HL-60 (cell line): ENCODE data around the gene SLC66A3.
A peak's percentile ranks its signal among the peaks of the same experiment; 100 is the strongest.

Experiments
- DNase-seq, 2 experiments: peaks; one replicate each; pipeline ENCODE4 v3.0.0-alpha.2; 2010 to 2020; ENCODE audit warnings: low read depth in 1 of 2, low spot score in 1 of 2
- H3K27ac ChIP-seq: fragments of 250-450 bp; sonication (Bioruptor Pico); replicated peaks from 2 replicates; pipeline ENCODE4 v1.5.1; 2020; ENCODE audit warnings: mild to moderate bottlenecking, moderate library complexity
- H3K27me3 ChIP-seq: fragments of 250-450 bp; sonication (Bioruptor Pico); 2 replicates; pipeline ENCODE4 v1.5.1; 2021; ENCODE audit warnings: mild to moderate bottlenecking, moderate library complexity; ENCODE audit not compliant: insufficient read depth, poor library complexity, severe bottlenecking
- H3K4me3 ChIP-seq: replicated peaks from 2 replicates; pipeline ENCODE4 v1.5.1; 2011; ENCODE audit warnings: mild to moderate bottlenecking, control low read depth, low read length; ENCODE audit not compliant: insufficient read depth
- CTCF ChIP-seq: IDR thresholded peaks from one replicate; pipeline ENCODE4 v1.5.1; 2011; ENCODE audit warnings: low read length, control low read depth, inconsistent platforms; ENCODE audit not compliant: insufficient read depth
- GABPA ChIP-seq: IDR thresholded peaks from 2 replicates; pipeline ENCODE4 v1.6.1; 2012; ENCODE audit warnings: low read depth
- POLR2AphosphoS5 ChIP-seq: IDR thresholded peaks from 2 replicates; pipeline ENCODE4 v1.6.1; 2012; ENCODE audit warnings: low read depth
- REST ChIP-seq: IDR thresholded peaks from 2 replicates; pipeline ENCODE4 v1.6.1; 2012; ENCODE audit warnings: low read depth; ENCODE audit not compliant: insufficient replicate concordance
- SPI1 ChIP-seq: IDR thresholded peaks from 2 replicates; pipeline ENCODE4 v1.6.1; 2012; ENCODE audit warnings: low read depth, mild to moderate bottlenecking, borderline replicate concordance
- long read RNA-seq: library from polyadenylated mRNA; unstranded; transcript quantifications from one replicate; pipeline ENCODE4 v2.0.0, GENCODE V29; 2020

The SLC66A3 gene
- long read RNA-seq, transcript PQLC3-201 (7 exons, 1,830 nt): major isoform, 24 of 49 reads
- long read RNA-seq, transcript PQLC3-204 (6 exons, 1,784 nt): minor isoform, 17 of 49 reads
- long read RNA-seq, partial matches to known transcripts: 0 of 49 reads
- long read RNA-seq, other reads (novel, unspliced or antisense): 2 of 49 reads

GRCh38 chr2:11155381-11156035, at the start of gene SLC66A3:
TSS of gene SLC66A3 (plus strand) at chr2:11155467. CDS start at chr2:11155547, 80 bp downstream.
- TF ChIP-seq REST (no peak), CTCF (no peak), GABPA (no peak), SPI1 (no peak), POLR2AphosphoS5 (no peak)
- Histone ChIP-seq H3K27ac (peak within 1 kb of the TSS; percentile 75), H3K27me3 (no peaks in the 10 kb centered on the region), H3K4me3 (peak within 1 kb of the TSS; percentile 72)
- peak; percentile 75 to 76 for DNase-seq

GRCh38 chr2:11109002-11109401, 46.3 kb upstream of the SLC66A3 start:
- DNase-seq: no peak
- Histone ChIP-seq H3K27me3 (no peaks in the 10 kb centered on the region), H3K4me3 (no peak overlapping the region), H3K27ac (no peak overlapping the region)
- no peak for TF ChIP-seq POLR2AphosphoS5
- TF ChIP-seq SPI1: no peak

- no peak overlapping the region for H3K27ac ChIP-seq
These were observed 42.3 kb upstream of the SLC66A3 start for GRCh38 chr2:11112870-11113428.

More at GRCh38 chr2:11112870-11113428, 42.3 kb upstream of the SLC66A3 start:
- DNase-seq: no peak
- TF ChIP-seq SPI1 (no peak), CTCF (no peak), REST (no peak), POLR2AphosphoS5 (no peak), GABPA (no peak)
- Histone ChIP-seq H3K4me3 (no peak overlapping the region), H3K27me3 (no peaks in the 10 kb centered on the region)
